PC-9 (cell line): ENCODE data around the gene PTRH2.

Experiments
- CTCF ChIP-seq: fragments of 200-600 bp; sonication (generic); conservative IDR thresholded peaks from 2 replicates; pipeline ENCODE4 v1.6.1; 2017; ENCODE audit warnings: mixed run types, antibody characterized with exemption, mild to moderate bottlenecking, moderate library complexity
- EZH2 ChIP-seq: fragments of 200-600 bp; sonication (generic); IDR thresholded peaks from 2 replicates; pipeline ENCODE4 v1.8.0; 2017; ENCODE audit warnings: antibody characterized with exemption, low read depth

GRCh38 chr17:59676716-59677115 is 30.5 kb downstream of the PTRH2 start:
- TF ChIP-seq CTCF (no peak), EZH2 (no peak)
